ENCODE data around the gene RMC1. TPM values are rescaled to one million over a fixed set of nuclear protein-coding genes. Genes with fewer than 3 reads are reported as not detected.
A peak's percentile ranks its signal among the peaks of the same experiment; 100 is the strongest.

The RMC1 gene
- total and polyA plus RNA-seq, 2 of the 13 experiments (the other 11 are each of a cell fraction or from before 2014, with no cell fraction given): 9.4 to 19.5 TPM

DNA sequence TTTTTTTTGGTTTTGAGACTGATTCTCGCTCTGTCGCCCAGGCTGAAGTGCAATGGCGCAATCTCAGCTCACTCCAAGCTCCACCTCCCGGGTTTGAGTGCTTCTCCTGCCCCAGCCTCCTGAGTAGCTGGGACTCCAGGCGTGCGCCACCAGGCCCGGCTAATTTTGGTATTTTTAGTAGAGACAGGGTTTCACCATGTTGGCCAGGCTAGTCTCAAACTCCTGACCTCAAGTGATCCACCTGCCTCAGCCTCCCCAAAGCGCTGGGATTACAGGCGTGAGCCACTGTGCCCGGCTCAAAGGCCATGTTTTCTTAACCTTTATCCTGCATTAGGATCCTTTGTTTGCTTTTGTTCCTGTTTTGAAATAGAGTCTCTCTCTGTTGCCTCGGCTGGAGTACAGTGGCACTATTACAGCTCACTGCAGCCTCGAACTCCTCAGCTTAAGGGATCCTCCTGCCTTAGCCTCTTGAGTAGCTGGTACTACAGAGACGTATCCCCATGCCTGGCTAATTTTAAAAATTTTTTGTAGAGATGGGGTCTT is 42.0 kb downstream of the RMC1 start (continued):
- TF ChIP-seq, protein P1, sequence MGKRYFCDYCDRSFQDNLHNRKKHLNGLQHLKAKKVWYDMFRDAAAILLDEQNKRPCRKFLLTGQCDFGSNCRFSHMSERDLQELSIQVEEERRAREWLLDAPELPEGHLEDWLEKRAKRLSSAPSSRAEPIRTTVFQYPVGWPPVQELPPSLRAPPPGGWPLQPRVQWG (CRISPR knock-in tag; IDR thresholded peaks at IDR 0.05; ENCODE audit: borderline replicate concordance, low read depth): no peak
- no peak for TF ChIP-seq AKAP8 (CRISPR knock-in tag; IDR thresholded peaks at IDR 0.05)
- TF ChIP-seq CAMTA2 (CRISPR knock-in tag; IDR thresholded peaks at IDR 0.05; ENCODE audit: borderline replicate concordance): no peak
- peak; percentile 46; the same call in 1 of the 2 replicates for TF ChIP-seq ZNF124 (CRISPR knock-in tag; IDR thresholded peaks at IDR 0.05)
- no peak for TF ChIP-seq IKZF4 (CRISPR knock-in tag; IDR thresholded peaks at IDR 0.05; ENCODE audit: borderline replicate concordance, low read depth, not compliant biosample characterization)
- TF ChIP-seq ZFYVE20 (CRISPR knock-in tag; IDR thresholded peaks at IDR 0.05; ENCODE audit: borderline replicate concordance, low read depth): no peak
- no peak for TF ChIP-seq JDP2 (CRISPR knock-in tag; IDR thresholded peaks at IDR 0.05; ENCODE audit: borderline replicate concordance)
- no peak for TF ChIP-seq HMGA1 (CRISPR knock-in tag; conservative IDR thresholded peaks at IDR 0.05)
- TF ChIP-seq PRMT3 (CRISPR knock-in tag; IDR thresholded peaks at IDR 0.05; ENCODE audit: borderline replicate concordance, low read depth): no peak
- TF ChIP-seq MTF2 (CRISPR knock-in tag; IDR thresholded peaks at IDR 0.05; ENCODE audit: borderline replicate concordance): no peak
- TF ChIP-seq ASH2L (IDR thresholded peaks at IDR 0.05; ENCODE audit: insufficient read length, low read depth, low read length): peak; percentile 61
- TF ChIP-seq ZNF382 (CRISPR knock-in tag; IDR thresholded peaks at IDR 0.05; ENCODE audit: borderline replicate concordance): no peak
- no peak for TF ChIP-seq SP5 (CRISPR knock-in tag; IDR thresholded peaks at IDR 0.05; ENCODE audit: borderline replicate concordance, low read depth)
- no peak for TF ChIP-seq FOXP1 (IDR thresholded peaks at IDR 0.05)
- peak; percentile 71; the same call in 1 of the 2 replicates for TF ChIP-seq FOXP1 (CRISPR knock-in tag; IDR thresholded peaks at IDR 0.05)
- no peak for TF ChIP-seq KLF15 (CRISPR knock-in tag; IDR thresholded peaks at IDR 0.05; ENCODE audit: borderline replicate concordance)
- no peak for TF ChIP-seq ZNF570 (CRISPR knock-in tag; IDR thresholded peaks at IDR 0.05; ENCODE audit: borderline replicate concordance)
- TF ChIP-seq, protein P2, sequence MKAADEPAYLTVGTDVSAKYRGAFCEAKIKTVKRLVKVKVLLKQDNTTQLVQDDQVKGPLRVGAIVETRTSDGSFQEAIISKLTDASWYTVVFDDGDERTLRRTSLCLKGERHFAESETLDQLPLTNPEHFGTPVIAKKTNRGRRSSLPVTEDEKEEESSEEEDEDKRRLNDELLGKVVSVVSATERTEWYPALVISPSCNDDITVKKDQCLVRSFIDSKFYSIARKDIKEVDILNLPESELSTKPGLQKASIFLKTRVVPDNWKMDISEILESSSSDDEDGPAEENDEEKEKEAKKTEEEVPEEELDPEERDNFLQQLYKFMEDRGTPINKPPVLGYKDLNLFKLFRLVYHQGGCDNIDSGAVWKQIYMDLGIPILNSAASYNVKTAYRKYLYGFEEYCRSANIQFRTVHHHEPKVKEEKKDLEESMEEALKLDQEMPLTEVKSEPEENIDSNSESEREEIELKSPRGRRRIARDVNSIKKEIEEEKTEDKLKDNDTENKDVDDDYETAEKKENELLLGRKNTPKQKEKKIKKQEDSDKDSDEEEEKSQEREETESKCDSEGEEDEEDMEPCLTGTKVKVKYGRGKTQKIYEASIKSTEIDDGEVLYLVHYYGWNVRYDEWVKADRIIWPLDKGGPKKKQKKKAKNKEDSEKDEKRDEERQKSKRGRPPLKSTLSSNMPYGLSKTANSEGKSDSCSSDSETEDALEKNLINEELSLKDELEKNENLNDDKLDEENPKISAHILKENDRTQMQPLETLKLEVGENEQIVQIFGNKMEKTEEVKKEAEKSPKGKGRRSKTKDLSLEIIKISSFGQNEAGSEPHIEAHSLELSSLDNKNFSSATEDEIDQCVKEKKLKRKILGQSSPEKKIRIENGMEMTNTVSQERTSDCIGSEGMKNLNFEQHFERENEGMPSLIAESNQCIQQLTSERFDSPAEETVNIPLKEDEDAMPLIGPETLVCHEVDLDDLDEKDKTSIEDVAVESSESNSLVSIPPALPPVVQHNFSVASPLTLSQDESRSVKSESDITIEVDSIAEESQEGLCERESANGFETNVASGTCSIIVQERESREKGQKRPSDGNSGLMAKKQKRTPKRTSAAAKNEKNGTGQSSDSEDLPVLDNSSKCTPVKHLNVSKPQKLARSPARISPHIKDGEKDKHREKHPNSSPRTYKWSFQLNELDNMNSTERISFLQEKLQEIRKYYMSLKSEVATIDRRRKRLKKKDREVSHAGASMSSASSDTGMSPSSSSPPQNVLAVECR (CRISPR knock-in tag; IDR thresholded peaks at IDR 0.05; ENCODE audit: borderline replicate concordance): peak; percentile 37; the same call in 1 of the 2 replicates
- TF ChIP-seq ZNF501 (CRISPR knock-in tag; IDR thresholded peaks at IDR 0.05): no peak
- TF ChIP-seq ZNF20 (CRISPR knock-in tag; IDR thresholded peaks at IDR 0.05): no peak
- peak; percentile 24; the same call in 1 of the 2 replicates for TF ChIP-seq ZNF441 (CRISPR knock-in tag; IDR thresholded peaks at IDR 0.05; ENCODE audit: borderline replicate concordance)
- TF ChIP-seq, protein P3, sequence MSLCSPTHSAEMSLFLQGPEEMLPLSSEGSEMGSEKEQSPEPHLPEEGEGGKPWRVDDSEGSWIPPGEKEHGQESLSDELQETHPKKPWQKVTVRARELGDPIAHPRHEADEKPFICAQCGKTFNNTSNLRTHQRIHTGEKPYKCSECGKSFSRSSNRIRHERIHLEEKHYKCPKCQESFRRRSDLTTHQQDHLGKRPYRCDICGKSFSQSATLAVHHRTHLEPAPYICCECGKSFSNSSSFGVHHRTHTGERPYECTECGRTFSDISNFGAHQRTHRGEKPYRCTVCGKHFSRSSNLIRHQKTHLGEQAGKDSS (CRISPR knock-in tag; IDR thresholded peaks at IDR 0.05; ENCODE audit: borderline replicate concordance, low read depth): no peak
- TF ChIP-seq, protein P4, sequence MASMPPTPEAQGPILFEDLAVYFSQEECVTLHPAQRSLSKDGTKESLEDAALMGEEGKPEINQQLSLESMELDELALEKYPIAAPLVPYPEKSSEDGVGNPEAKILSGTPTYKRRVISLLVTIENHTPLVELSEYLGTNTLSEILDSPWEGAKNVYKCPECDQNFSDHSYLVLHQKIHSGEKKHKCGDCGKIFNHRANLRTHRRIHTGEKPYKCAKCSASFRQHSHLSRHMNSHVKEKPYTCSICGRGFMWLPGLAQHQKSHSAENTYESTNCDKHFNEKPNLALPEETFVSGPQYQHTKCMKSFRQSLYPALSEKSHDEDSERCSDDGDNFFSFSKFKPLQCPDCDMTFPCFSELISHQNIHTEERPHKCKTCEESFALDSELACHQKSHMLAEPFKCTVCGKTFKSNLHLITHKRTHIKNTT (CRISPR knock-in tag; IDR thresholded peaks at IDR 0.05): no peak
- peak; percentile 84; the same call in 1 of the 2 replicates for TF ChIP-seq ZNF670 (CRISPR knock-in tag; IDR thresholded peaks at IDR 0.05; ENCODE audit: borderline replicate concordance)

Measured in HepG2 (cell line).